ENCODE data around the gene KRTAP9-7. TPM values are rescaled to one million over a fixed set of nuclear protein-coding genes. Genes with fewer than 3 reads are reported as not detected.

The KRTAP9-7 gene
- total RNA-seq, 1 experiment from 2014 or later = not detected

DNA sequence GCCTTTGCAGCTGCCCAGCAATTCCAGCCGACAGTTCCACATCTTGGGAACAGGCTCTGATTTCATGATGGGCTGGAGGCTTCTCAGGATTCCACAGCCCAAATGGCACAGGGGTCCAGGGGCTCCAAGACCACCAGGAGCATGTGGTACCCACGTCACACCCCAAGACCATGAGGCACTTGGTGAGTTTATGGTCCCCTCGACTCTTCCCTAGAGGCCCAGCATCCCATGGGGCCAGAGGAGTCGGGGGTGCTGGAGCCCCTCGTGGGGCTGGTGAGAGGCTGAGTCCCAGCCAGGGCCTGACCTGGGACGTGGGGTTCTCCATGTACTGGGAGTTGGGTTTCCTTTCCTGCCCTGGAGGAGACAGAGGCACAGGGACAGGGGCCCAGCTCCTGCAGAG, 50.1 kb downstream of the KRTAP9-7 start:
- DNase-seq (ENCODE audit: low spot score) = no peak
- Histone ChIP-seq H3K27ac (ENCODE audit: low read depth, low read length, poor library complexity, severe bottlenecking) (no peak overlapping the region), H3K4me3 (ENCODE audit: low read depth, low read length, poor library complexity, severe bottlenecking) (no peak overlapping the region), H3K9me3 (ENCODE audit: low read depth, low read length, poor library complexity, severe bottlenecking) (no peaks in the 10 kb centered on the region), H3K36me3 (ENCODE audit: insufficient read depth, low read length, poor library complexity, severe bottlenecking) (no peaks in the 10 kb centered on the region), H3K4me1 (ENCODE audit: insufficient read depth, low read length, poor library complexity, severe bottlenecking) (no peaks in the 10 kb centered on the region), H3K27me3 (replicated peaks; ENCODE audit: insufficient read depth, low read depth, low read length, poor library complexity) (no peaks in the 10 kb centered on the region)
- ChIA-PET POLR2A (ENCODE audit: low non-redundant PET) (no interaction called here), CTCF (no interaction called here)
- no TSS peak for BruUV-seq (replicated peaks)
- TF ChIP-seq EZH2 (IDR thresholded peaks at IDR 0.05; ENCODE audit: borderline replicate concordance, low read depth, low read length, poor library complexity, severe bottlenecking) = no peak
- TF ChIP-seq, protein P1, sequence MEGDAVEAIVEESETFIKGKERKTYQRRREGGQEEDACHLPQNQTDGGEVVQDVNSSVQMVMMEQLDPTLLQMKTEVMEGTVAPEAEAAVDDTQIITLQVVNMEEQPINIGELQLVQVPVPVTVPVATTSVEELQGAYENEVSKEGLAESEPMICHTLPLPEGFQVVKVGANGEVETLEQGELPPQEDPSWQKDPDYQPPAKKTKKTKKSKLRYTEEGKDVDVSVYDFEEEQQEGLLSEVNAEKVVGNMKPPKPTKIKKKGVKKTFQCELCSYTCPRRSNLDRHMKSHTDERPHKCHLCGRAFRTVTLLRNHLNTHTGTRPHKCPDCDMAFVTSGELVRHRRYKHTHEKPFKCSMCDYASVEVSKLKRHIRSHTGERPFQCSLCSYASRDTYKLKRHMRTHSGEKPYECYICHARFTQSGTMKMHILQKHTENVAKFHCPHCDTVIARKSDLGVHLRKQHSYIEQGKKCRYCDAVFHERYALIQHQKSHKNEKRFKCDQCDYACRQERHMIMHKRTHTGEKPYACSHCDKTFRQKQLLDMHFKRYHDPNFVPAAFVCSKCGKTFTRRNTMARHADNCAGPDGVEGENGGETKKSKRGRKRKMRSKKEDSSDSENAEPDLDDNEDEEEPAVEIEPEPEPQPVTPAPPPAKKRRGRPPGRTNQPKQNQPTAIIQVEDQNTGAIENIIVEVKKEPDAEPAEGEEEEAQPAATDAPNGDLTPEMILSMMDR (conservative IDR thresholded peaks at IDR 0.05; ENCODE audit: low read depth, low read length) = no peak
- intact Hi-C loops (cut with micrococcal nuclease; ENCODE audit: unreplicated experiment) = loop anchor here (2.0 to 5.0 kb wide), 3 partner anchors 178 to 468 kb away; partner anchors contain the start of gene KRTAP4-5

Other genes starting within 250 kb of the KRTAP9-7 start
- gene KRTAP1-5, start 248.5 kb upstream of the KRTAP9-7 start, total RNA-seq (2021) = not detected in 2 replicates
- gene KRTAP1-4, start 245.5 kb upstream of the KRTAP9-7 start, total RNA-seq (2021) = not detected in 2 replicates
- not detected in 2 replicates for gene KRTAP1-3, start 240.8 kb upstream of the KRTAP9-7 start, total RNA-seq (2021)
- not detected in 2 replicates for gene KRTAP1-1, start 234.2 kb upstream of the KRTAP9-7 start, total RNA-seq (2021)
- gene KRTAP2-1, start 228.4 kb upstream of the KRTAP9-7 start, total RNA-seq (2021) = not detected in 2 replicates
- not detected in 2 replicates for gene KRTAP2-2, start 220.5 kb upstream of the KRTAP9-7 start, total RNA-seq (2021)
- not detected in 2 replicates for gene KRTAP2-3, start 215.6 kb upstream of the KRTAP9-7 start, total RNA-seq (2021)
- gene KRTAP2-4, start 209.8 kb upstream of the KRTAP9-7 start, total RNA-seq (2021) = not detected in 2 replicates
- not detected in 2 replicates for gene KRTAP4-7, start 191.5 kb upstream of the KRTAP9-7 start, total RNA-seq (2021)
- gene KRTAP4-8, start 177.6 kb upstream of the KRTAP9-7 start, total RNA-seq (2021) = not detected in 2 replicates
- not detected in 2 replicates for gene KRTAP4-16, start 173.5 kb upstream of the KRTAP9-7 start, total RNA-seq (2021)
- gene KRTAP4-9, start 170.3 kb upstream of the KRTAP9-7 start, total RNA-seq (2021) = 1.0 and 1.2 TPM in 2 replicates
- not detected in 2 replicates for gene KRTAP4-11, start 157.3 kb upstream of the KRTAP9-7 start, total RNA-seq (2021)
- not detected in 2 replicates for gene KRTAP4-12, start 151.5 kb upstream of the KRTAP9-7 start, total RNA-seq (2021)
- gene KRTAP4-6, start 135.2 kb upstream of the KRTAP9-7 start, total RNA-seq (2021) = not detected in 2 replicates
- not detected in 2 replicates for gene KRTAP4-5, start 125.9 kb upstream of the KRTAP9-7 start, total RNA-seq (2021)
- gene KRTAP4-4, start 115.0 kb upstream of the KRTAP9-7 start, total RNA-seq (2021) = not detected in 2 replicates
- not detected in 2 replicates for gene KRTAP4-3, start 107.5 kb upstream of the KRTAP9-7 start, total RNA-seq (2021)
- not detected in 2 replicates for gene KRTAP4-2, start 97.5 kb upstream of the KRTAP9-7 start, total RNA-seq (2021)
- not detected in 2 replicates for gene KRTAP4-1, start 90.8 kb upstream of the KRTAP9-7 start, total RNA-seq (2021)
- gene KRTAP9-1, start 85.8 kb upstream of the KRTAP9-7 start, total RNA-seq (2021) = not detected in 2 replicates
- gene KRTAP9-2, start 49.0 kb upstream of the KRTAP9-7 start, total RNA-seq (2021) = not detected in 2 replicates
- gene KRTAP9-3, start 43.2 kb upstream of the KRTAP9-7 start, total RNA-seq (2021) = not detected in 2 replicates
- gene KRTAP9-8, start 37.7 kb upstream of the KRTAP9-7 start, total RNA-seq (2021) = not detected in 2 replicates
- not detected in 2 replicates for gene KRTAP9-4, start 26.0 kb upstream of the KRTAP9-7 start, total RNA-seq (2021)
- not detected in 2 replicates for gene KRTAP9-9, start 20.3 kb upstream of the KRTAP9-7 start, total RNA-seq (2021)
- gene KRTAP9-6, start 10.3 kb upstream of the KRTAP9-7 start, total RNA-seq (2021) = not detected in 2 replicates
- not detected in 2 replicates for gene KRTAP29-1, start 27.2 kb downstream of the KRTAP9-7 start, total RNA-seq (2021)
- not detected in 2 replicates for gene KRTAP16-1, start 33.6 kb downstream of the KRTAP9-7 start, total RNA-seq (2021)
- gene KRTAP17-1, start 40.0 kb downstream of the KRTAP9-7 start, total RNA-seq (2021) = not detected in 2 replicates
- gene KRT33A, start 75.1 kb downstream of the KRTAP9-7 start, total RNA-seq (2021) = not detected in 2 replicates
- not detected in 2 replicates for gene KRT33B, start 94.1 kb downstream of the KRTAP9-7 start, total RNA-seq (2021)
- gene KRT34, start 106.6 kb downstream of the KRTAP9-7 start, total RNA-seq (2021) = not detected in 2 replicates
- not detected in 2 replicates for gene KRT31, start 121.9 kb downstream of the KRTAP9-7 start, total RNA-seq (2021)
- gene KRT37, start 148.9 kb downstream of the KRTAP9-7 start, total RNA-seq (2021) = not detected in 2 replicates
- not detected in 2 replicates for gene KRT38, start 165.3 kb downstream of the KRTAP9-7 start, total RNA-seq (2021)
- gene KRT32, start 191.7 kb downstream of the KRTAP9-7 start, total RNA-seq (2021) = not detected in 2 replicates
- not detected in 2 replicates for gene KRT35, start 205.5 kb downstream of the KRTAP9-7 start, total RNA-seq (2021)
- gene KRT36, start 214.2 kb downstream of the KRTAP9-7 start, total RNA-seq (2021) = not detected in 2 replicates
- not detected in 2 replicates for gene KRT13, start 229.9 kb downstream of the KRTAP9-7 start, total RNA-seq (2021)
- not detected in 2 replicates for gene KRT15, start 243.2 kb downstream of the KRTAP9-7 start, total RNA-seq (2021)